ENCODE measurements around the gene CRYBG3. TPM values are rescaled to one million over a fixed set of nuclear protein-coding genes. Genes with fewer than 3 reads are reported as not detected.

Gene CRYBG3
- total RNA-seq, 1 experiment from 2014 or later: 5.9 TPM

GRCh38 chr3:97969541-97969940, 147.7 kb downstream of the CRYBG3 start:
- H3K79me1 ChIP-seq (ENCODE audit: insufficient read depth, low read depth, low read length, poor library complexity, severe bottlenecking): no peaks in the 10 kb centered on the region
- no peak overlapping the region for H2AK5ac ChIP-seq (ENCODE audit: insufficient read length, low read length)
- no peak overlapping the region for H3K4me3 Mint-ChIP-seq
- H3K4me2 ChIP-seq (ENCODE audit: insufficient read depth, insufficient read length, low read length): no peak overlapping the region
- no peak for DNase-seq
- no peak overlapping the region for H3K18ac ChIP-seq (ENCODE audit: insufficient read length, low read depth, low read length)
- no peak overlapping the region for H2BK15ac ChIP-seq (ENCODE audit: low read depth, low read length)
- H4K8ac ChIP-seq (replicated peaks; ENCODE audit: insufficient read length, low read depth, low read length): no peak overlapping the region
- no peaks in the 10 kb centered on the region for H4K20me1 ChIP-seq (ENCODE audit: control insufficient read depth, insufficient read depth, insufficient read length)
- H4K5ac ChIP-seq (ENCODE audit: insufficient read length, low read depth, low read length): no peak overlapping the region
- TF ChIP-seq CTCF (conservative IDR thresholded peaks at IDR 0.05): no peak
- no peak overlapping the region for H3K23ac ChIP-seq (ENCODE audit: insufficient read length, low read depth, low read length)
- H3K56ac ChIP-seq (ENCODE audit: insufficient read length, low read depth, low read length): no peak overlapping the region
- H3K27ac Mint-ChIP-seq: no peak overlapping the region
- no peaks in the 10 kb centered on the region for H3K4me1 ChIP-seq (ENCODE audit: insufficient read depth, low read length)
- no CpG with 5 or more reads among the region's 5 CpGs for WGBS (ENCODE audit: extremely low coverage, insufficient read length, low lambda C conversion rate)
- no peaks in the 10 kb centered on the region for H3K27me3 ChIP-seq (ENCODE audit: insufficient read depth, low read length)
- no peak overlapping the region for H2BK12ac ChIP-seq (ENCODE audit: insufficient read length, low read depth, low read length)
- no peak overlapping the region for H2BK120ac ChIP-seq (ENCODE audit: low read depth, low read length, poor library complexity, severe bottlenecking)
- H3K23me2 ChIP-seq (ENCODE audit: insufficient read length, low read depth, low read length, poor library complexity, severe bottlenecking): peaks cover 5% of the 10 kb centered on the region
- no peak overlapping the region for H3K4ac ChIP-seq (ENCODE audit: low read depth, low read length)
- no peak overlapping the region for H2AFZ ChIP-seq (ENCODE audit: low read length)
- no peak overlapping the region for H4K91ac ChIP-seq (ENCODE audit: insufficient read length, low read depth, low read length)
- H3K27me3 Mint-ChIP-seq (ENCODE audit: low read depth): peaks cover 28% of the 10 kb centered on the region
- H3K9me3 ChIP-seq (ENCODE audit: control insufficient read depth, low read depth, low read length): no peaks in the 10 kb centered on the region
- H2BK5ac ChIP-seq (ENCODE audit: insufficient read length, low read length): no peak overlapping the region
- no peaks in the 10 kb centered on the region for H3K79me2 ChIP-seq (ENCODE audit: insufficient read depth, low read length)
- H3K14ac ChIP-seq (ENCODE audit: insufficient read depth, low read length): no peak overlapping the region
- no peak overlapping the region for H2BK20ac ChIP-seq (ENCODE audit: low read depth, low read length, poor library complexity, severe bottlenecking)
- H3K4me1 Mint-ChIP-seq: peaks cover 7% of the 10 kb centered on the region in 2 experiments; a peak in 3 of 4 replicates
- H3K9me3 Mint-ChIP-seq: no peaks in the 10 kb centered on the region
- no peak overlapping the region for H3K27ac ChIP-seq (ENCODE audit: insufficient read length, low read depth, low read length)
- no peak overlapping the region for H3K9ac ChIP-seq (ENCODE audit: extremely low read depth, insufficient read length, low read length)
- H3K36me3 Mint-ChIP-seq (ENCODE audit: insufficient read depth in 1 of 3, low read depth in 3 of 3): peaks cover 0 to 3% (median 0%) of the 10 kb centered on the region in 3 experiments; a peak in 2 of 7 replicates
- no peak overlapping the region for H3T11ph ChIP-seq (ENCODE audit: low read length)

Measured in H9 (cell line).